CD4-positive, alpha-beta T cell treated with Interleukin-10 for 1 hour (primary cell): ENCODE measurements around the gene RHBDL3.
"Not testable (repeated sequence)": the region's sequence is repeated elsewhere in the genome, so short reads cannot be mapped to it uniquely, and the experiment has no call there.

Experiments
- DNase-seq: peaks from one replicate; pipeline ENCODE4 v3.0.0-alpha.2; 2020

The RHBDL3 gene

GRCh38 chr17:32331243-32332040, 65.8 kb downstream of the RHBDL3 start:
- DNase-seq = no peak

DNA sequence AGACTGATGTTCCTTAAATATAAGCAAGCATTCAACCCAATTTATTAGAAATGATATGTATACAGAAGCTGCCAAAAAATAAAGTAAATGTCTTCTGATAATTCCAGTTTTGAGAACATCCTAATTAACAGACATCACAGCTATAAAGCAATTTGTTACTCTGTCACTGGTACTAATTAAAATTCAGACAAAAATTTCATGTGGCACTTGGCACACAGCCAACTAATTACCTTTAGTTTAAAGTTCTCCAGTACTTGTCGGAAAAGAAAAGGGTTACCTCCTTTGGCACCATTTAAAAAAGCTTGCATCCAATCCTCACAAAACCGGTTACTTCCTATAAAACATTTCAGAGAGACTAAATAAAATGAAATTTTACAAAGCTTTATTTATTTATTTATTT, 67.6 kb downstream of the RHBDL3 start:
- DNase-seq = no peak

GRCh38 chr17:32335046-32335445, 69.4 kb downstream of the RHBDL3 start:
- DNase-seq = no peak

DNA sequence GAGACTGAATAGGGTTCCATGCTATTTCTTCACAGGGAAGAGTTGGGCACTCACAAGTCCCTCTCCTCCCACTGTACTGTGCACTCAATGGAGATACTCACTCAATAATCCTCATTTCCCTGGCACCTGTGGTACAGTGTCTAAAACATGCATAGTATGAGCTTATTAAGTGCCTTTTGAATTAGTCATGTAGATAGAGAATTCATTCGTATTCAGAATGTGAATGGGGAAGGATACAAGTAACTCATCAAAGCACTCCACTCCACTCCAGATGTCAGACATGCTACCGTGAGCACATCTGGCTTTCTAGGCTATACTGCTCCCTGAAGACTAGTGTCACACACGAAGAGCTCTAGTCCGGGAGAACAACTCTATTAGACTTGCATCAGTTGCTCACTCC, 70.1 kb downstream of the RHBDL3 start:
- no peak for DNase-seq

- peak; percentile 75 for DNase-seq
Measured at GRCh38 chr17:32341141-32341856, 75.7 kb downstream of the RHBDL3 start.

DNA sequence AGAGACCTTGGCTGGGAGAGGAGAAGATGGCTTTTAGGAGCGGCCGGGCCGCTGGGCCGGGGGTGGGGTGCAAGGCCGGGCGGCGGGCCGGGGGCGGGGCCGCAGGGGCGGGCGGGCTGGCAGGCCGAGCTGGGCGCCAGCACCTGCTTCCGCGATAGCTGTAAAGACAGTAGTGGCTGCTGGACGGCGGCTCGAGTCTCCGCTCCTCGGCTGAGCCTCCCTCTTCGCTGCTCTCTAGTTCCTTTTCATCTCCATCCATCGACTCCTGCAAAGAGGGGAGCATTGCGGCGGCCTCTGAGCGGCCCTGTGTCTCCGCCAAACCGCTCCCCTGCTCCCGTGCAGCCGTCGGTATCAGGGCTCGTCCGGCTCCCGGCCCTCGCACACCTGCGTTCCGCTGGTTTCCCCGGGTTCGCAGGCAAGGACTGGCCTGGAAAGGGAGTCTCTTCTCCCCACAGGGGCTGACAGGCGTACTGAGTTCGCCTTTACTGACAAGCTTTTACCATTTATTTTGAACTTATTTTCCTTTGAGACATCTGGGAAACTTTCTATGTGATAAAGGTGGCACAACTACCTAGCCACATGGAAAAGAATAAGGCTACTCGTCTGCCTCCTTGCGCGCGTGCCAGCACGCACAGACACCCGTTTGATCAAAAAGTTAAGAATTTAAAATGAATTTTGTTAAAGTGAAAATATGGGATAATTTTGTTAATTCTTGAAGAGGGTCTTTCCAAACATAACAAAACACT, 76.4 kb downstream of the RHBDL3 start, which contains the start of gene C17orf75:
Gene C17orf75, minus strand, starts transcription at position 317 of the 746 bp plus-strand sequence. Its CDS starts 34 bp downstream, at position 283.
- DNase-seq = peak; percentile 81

- DNase-seq = no peak
Measured at GRCh38 chr17:32342603-32343325, 77.1 kb downstream of the RHBDL3 start.

DNA sequence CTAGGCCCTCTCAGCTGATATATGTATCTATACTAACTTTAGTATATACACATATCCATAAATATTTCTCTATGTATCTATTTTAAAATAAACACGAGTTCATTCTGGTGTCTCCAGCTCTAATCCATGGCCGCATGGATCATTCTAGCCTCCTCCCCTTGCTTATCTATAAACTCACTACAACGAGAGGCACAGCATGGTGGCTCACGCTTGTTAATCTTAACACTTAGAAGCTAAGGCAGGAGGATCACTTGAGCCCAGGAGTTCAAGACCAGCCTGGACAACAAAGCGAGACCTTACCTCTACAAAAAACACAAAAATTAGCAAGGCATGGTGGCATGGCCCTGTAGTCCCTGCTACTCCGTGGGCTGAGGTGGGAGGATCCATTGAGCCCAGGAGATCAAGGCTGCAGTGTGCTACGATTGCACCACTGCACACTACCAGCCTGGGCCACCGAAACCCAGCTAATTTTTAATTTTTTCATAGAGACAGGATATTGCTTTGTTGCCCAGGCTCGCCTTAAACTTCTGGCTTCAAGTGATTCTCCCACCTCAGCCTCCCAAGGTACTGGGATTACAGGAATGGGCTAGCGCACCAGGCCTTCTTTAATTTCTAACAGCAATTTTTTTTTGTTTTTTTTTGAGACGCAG, 80.4 kb downstream of the RHBDL3 start:
- DNase-seq = no peak

DNA sequence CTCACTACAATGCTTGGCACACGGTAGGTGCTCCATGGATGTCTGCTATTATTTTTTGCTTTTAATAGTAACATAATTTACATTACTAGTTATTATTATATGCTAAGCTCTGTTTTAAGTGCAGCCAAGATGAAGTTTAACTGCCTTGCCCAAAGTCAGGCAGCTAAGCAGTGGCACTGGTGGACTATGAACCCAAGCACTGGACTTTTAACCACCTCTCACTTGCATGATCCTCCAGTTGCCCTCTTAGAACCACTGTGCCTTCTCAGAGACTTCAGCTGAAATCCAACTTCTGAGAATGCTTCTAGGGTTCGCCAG, 82.8 kb downstream of the RHBDL3 start:
- no peak for DNase-seq

- no peak for DNase-seq
Measured at GRCh38 chr17:32349503-32349853, 83.8 kb downstream of the RHBDL3 start.

DNA sequence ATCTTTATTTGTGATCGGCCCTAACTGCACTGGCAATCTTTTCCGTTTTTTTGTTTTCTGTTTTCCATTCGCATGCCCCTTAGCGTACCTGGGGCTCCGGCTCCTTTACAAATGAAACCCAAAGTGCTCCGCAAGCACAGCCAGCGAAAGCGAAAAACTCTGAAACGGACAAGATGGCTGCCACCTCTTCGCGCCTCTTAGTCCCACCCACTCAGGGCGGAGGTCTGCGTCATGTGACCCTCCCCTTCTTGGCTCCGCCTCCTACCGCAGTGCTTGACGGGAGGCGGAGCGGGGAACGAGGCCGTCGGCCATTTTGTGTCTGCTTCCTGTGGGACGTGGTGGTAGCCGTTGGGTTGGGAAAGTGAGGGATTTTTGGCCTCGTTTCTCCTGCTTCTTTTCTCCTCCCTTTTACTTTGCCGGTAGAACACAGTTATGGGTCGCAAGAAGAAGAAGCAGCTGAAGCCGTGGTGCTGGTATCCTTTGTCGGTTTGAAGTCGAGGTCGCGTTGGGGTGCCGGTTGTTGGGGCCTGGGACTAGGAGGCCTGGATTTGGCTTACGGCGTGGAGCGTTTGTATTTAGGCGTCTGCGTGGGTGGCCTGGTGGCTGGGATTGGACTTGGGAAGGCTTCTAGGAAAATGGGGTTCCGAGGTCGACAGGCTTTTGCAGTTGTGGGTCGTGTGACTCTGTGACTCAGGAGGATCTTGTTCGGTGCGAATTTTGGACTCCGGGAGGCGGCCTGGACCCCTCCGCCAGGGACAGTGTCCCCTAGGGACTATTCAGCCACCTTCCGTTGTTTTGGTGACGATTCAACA, 84.4 kb downstream of the RHBDL3 start, which contains the start of gene ZNF207:
Gene ZNF207, plus strand, starts transcription at position 304 of the 812 bp plus-strand sequence. Its CDS starts 129 bp downstream, at position 433.
- DNase-seq = peak; percentile 97

DNA sequence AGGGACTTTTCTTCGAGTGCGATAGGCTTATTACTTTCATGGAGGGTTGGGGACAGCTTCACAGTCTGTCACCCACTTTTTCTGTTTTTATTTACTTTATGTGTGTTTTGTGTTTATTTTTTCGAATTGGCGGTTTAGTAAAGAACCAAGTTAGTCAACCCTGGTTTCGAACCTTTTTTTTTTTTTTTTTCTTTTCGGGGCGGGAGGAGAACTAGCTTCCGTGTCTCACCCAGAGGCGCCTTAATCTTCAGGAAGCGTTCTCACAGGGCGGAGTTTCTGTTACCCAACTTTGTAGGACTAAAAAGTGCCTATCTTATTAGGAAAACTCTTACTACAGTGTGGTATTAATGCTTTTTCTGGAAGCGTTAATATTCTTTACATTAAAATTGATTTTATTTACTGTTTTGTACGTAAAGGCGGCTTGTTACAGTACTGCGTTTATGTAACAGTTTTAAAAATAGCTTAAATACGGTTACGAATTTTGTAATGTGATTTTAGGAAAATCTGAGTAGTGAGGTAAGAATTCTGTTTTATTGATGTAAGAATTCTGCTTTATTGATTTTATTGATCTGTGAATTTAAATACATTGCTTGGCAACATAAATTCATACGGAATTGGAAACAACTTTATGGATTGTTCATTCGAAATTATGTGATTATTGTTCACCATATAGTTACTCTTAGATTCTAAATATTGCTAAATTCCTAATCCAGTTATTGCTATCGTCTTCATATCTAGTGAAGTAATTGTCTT, 85.2 kb downstream of the RHBDL3 start:
- peak; percentile 67 for DNase-seq

GRCh38 chr17:32352734-32353133, 87.1 kb downstream of the RHBDL3 start:
- DNase-seq = not testable (repeated sequence)

GRCh38 chr17:32355649-32356377, 90.2 kb downstream of the RHBDL3 start:
- no peak for DNase-seq

DNA sequence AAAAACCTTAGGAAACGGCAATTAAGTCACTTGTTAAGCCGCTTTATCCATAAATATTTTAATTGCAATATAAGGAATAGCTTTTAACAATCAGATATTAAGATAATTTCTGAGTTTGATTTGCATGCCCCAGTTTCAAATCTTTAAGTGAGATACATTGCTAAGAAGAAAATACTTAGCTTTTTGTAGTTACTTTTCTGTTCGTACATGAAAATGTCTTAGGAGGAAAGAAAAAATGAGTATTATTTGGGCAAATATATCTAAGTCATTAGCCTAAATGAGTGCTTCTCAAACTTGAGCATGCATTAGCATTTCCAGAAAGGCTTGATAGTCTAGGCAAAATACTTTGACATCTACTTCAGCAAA, 90.7 kb downstream of the RHBDL3 start:
- DNase-seq = no peak

GRCh38 chr17:32356750-32357149, 91.1 kb downstream of the RHBDL3 start:
- no peak for DNase-seq

DNA sequence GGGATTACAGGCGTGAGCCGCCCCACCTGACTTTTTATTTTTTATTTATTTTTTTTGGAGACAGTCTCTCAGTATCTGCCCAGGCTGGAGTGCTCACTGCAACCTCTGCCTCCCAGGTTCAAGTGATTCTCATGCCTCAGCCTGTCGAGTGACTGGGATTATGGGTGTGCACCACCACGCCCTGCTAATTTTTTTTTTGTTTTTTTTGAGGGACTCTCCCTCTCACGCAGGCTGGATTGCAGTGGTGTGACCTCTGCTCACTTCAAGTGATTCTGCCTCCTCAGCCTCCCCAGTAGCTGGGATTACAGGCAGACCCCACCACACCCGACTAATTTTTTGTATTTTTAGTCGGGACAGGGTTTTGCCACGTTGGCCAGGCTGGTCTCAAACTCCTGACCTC, 92.0 kb downstream of the RHBDL3 start:
- DNase-seq = no peak

DNA sequence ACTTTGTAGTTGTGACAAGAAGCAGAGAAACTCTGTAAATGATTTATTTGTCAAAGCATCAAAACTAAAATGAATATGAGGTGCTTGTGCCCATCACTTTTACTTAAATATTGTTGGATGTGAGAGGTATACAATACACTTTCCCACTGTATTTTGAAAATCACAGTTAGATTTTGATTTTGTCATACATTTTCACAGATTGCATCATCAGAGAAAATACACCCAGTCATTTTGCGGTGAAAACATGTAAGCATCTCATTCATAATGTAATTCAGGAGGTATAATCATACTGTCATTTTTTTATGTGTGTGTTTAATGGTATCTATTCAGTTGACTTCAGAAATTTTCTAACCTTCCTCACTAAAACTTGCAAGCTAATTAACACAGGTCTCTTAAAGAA, 95.6 kb downstream of the RHBDL3 start:
- no peak for DNase-seq

GRCh38 chr17:32370426-32370825, 104.8 kb downstream of the RHBDL3 start:
- DNase-seq = no peak
